BE2C (cell line): ENCODE measurements around the gene NPAS1.

ENCODE experiments used
- DNase-seq: peaks from one replicate; pipeline ENCODE4 v3.0.0-alpha.2; 2020
- H3K27me3 ChIP-seq: fragments of 250-450 bp; sonication (Bioruptor Pico); 2 replicates; pipeline ENCODE4 v1.5.1; 2020; ENCODE audit warnings: mild to moderate bottlenecking
- H3K36me3 ChIP-seq: fragments of 250-450 bp; sonication (Bioruptor Pico); 2 replicates; pipeline ENCODE4 v1.5.1; 2020; ENCODE audit warnings: mild to moderate bottlenecking
- H3K4me1 ChIP-seq: fragments of 250-450 bp; sonication (Bioruptor Pico); 2 replicates; pipeline ENCODE4 v1.5.1; 2020
- H3K4me3 ChIP-seq: 2 replicates; pipeline ENCODE4 v1.5.1; 2011; ENCODE audit warnings: low read depth, low read length
- H3K9me3 ChIP-seq: fragments of 250-450 bp; sonication (Bioruptor Pico); 2 replicates; pipeline ENCODE4 v1.5.1; 2020
- TF ChIP-seq, protein P1 (sequence below): IDR thresholded peaks from 2 replicates; pipeline ENCODE4 v1.5.1; 2012; ENCODE audit warnings: mild to moderate bottlenecking, low read depth, low read length

The NPAS1 gene

DNA sequence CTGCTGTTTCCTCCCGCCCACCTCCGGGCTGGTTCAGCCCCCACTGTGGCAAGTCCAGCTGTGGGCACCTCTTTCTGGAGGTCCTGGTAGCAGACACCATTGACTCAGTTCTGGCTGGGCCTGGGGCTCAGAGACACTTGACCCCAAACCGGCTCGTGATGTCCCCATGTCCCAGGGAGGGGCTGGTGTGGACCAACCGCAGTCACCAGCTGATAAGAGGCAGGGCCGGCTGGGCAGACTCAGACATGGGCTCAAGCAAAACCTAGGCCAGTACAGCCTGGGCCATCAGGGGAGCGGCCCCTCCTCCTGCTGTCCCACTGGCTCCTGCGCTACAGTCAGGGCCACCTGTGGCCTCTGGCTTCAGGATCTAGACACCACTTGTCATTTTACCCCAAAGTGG, 48.6 kb downstream of the NPAS1 start:
- Histone ChIP-seq H3K4me3 (no peak overlapping the region), H3K9me3 (no peaks in the 10 kb centered on the region), H3K36me3 (peaks cover 84% of the 10 kb centered on the region), H3K4me1 (no peaks in the 10 kb centered on the region; the same call in 1 of the 2 replicates), H3K27me3 (no peaks in the 10 kb centered on the region)
- no peak for DNase-seq
- TF ChIP-seq, protein P1, sequence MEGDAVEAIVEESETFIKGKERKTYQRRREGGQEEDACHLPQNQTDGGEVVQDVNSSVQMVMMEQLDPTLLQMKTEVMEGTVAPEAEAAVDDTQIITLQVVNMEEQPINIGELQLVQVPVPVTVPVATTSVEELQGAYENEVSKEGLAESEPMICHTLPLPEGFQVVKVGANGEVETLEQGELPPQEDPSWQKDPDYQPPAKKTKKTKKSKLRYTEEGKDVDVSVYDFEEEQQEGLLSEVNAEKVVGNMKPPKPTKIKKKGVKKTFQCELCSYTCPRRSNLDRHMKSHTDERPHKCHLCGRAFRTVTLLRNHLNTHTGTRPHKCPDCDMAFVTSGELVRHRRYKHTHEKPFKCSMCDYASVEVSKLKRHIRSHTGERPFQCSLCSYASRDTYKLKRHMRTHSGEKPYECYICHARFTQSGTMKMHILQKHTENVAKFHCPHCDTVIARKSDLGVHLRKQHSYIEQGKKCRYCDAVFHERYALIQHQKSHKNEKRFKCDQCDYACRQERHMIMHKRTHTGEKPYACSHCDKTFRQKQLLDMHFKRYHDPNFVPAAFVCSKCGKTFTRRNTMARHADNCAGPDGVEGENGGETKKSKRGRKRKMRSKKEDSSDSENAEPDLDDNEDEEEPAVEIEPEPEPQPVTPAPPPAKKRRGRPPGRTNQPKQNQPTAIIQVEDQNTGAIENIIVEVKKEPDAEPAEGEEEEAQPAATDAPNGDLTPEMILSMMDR: no peak

DNA sequence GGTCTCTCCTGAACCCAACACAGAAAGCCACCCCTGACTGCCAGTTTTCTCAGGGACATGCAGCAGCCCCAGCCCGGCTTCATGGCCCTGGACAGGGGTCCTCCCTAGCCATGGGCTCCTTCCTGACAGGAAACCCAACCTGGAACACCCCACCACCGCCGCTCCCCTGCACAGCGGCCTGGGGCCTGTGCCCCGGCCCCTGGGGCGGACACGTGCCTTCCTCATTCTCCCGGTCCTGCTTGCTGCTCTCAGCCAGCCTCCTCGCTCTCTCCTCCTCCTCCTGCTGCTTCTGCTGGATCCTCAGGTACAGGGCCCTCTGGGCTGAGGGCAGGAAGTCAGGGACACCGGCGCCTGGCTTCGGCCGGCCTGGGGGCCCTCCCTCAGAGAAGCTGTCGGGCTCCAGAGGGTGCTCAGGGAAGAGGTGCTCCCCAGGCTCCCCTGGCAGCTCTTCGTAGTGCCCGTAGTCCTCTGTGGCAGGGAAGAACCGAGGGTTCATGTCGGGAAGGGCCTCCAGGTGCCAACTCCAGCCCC, 49.3 kb downstream of the NPAS1 start:
- no peak for DNase-seq
- H3K36me3 ChIP-seq: peaks cover 85% of the 10 kb centered on the region
- no peaks in the 10 kb centered on the region for H3K27me3 ChIP-seq
- TF ChIP-seq, protein P1: no peak
- H3K4me3 ChIP-seq: no peak overlapping the region
- no peaks in the 10 kb centered on the region for H3K9me3 ChIP-seq
- no peaks in the 10 kb centered on the region; the same call in 1 of the 2 replicates for H3K4me1 ChIP-seq

DNA sequence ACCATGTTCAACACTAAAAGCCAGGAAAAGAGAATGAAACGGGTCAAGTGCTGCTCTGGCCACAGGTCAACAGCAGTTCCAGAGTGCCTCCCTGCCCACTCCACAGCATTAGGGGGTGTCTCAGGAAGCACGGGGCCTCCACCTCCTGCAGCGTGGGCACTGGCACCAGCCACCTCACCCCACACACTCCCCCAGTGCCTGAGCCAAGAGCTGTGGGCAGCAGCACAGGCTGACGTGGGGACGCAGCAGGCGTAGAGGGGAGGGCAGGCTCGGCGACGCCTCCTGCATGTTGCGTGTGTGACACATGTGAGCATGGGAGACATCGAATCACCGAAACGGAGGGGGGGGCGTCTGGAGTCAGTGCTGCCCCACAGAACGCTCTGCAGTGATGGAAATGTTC, 50.2 kb downstream of the NPAS1 start:
- H3K4me1 ChIP-seq: no peaks in the 10 kb centered on the region
- TF ChIP-seq, protein P1: no peak
- H3K36me3 ChIP-seq: peaks cover 88% of the 10 kb centered on the region

DNA sequence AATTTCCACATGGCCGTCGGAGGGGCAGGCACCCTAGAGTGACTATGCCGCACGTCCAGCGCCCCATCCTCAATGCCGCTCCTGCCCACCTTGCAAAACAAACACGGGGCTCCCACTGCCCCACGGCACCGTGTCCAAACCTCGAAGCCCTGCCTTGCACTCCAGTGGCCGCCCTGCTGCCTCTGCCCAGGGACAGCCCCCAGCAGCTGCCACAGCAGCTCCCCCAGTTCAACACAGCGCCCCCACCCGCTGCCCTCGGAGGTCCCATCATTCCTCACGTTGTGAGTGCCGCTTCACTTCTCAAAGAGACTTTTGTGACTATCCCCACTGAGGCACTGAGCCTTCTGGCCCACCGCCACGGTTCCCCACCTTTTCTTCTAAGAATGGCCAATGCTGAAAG, 51.1 kb downstream of the NPAS1 start:
- DNase-seq: no peak
- TF ChIP-seq, protein P1: no peak
- Histone ChIP-seq H3K4me1 (no peaks in the 10 kb centered on the region), H3K27me3 (no peaks in the 10 kb centered on the region), H3K36me3 (peaks cover 88% of the 10 kb centered on the region), H3K9me3 (no peaks in the 10 kb centered on the region), H3K4me3 (no peak overlapping the region)

More for the DNA sequence above, 50.2 kb downstream of the NPAS1 start:
- H3K9me3 ChIP-seq: no peaks in the 10 kb centered on the region
- DNase-seq: no peak
- H3K27me3 ChIP-seq: no peaks in the 10 kb centered on the region
- no peak overlapping the region for H3K4me3 ChIP-seq

DNA sequence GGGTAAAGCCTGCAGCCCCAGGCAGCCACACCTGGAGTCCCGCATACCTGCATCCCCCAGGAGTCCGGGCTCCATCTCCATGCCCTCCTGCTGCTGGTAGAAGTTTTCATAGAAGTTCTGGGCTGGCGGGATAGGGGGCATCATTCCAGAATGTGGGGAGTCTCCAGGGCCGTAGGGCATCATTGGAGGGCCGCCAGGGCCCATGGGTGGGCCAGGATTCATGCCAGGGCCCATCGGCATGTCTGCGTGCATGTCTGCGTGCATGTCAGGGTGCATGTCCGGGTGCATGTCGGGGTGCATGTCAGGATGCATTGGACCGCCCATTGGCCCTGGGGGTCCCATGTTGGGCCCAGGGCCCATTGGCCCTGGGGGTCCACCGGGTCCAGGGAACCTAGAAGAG, 52.1 kb downstream of the NPAS1 start:
- Histone ChIP-seq H3K4me1 (no peaks in the 10 kb centered on the region), H3K27me3 (no peaks in the 10 kb centered on the region), H3K4me3 (no peak overlapping the region), H3K9me3 (no peaks in the 10 kb centered on the region), H3K36me3 (peaks cover 92% of the 10 kb centered on the region)
- TF ChIP-seq, protein P1: no peak
- DNase-seq: no peak

DNA sequence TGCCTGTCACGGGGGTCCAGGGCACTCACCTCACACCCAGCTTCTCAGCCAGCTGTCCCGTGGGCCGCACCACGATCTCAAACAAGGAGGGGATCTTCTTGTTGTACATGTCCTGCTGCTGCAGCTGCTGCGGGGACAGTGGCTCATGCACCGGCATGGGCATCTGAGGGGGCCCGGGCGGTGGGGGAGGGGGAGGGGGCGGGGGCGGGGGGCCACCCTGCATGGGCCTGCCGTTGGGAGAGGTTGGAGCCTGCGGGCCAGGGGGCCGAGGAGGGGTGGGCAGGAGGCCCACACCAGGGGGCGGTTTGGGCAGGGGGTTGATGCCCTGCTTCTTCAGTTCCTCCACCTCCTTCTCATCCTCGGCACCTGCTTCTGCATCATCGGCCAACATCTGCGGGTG, 52.7 kb downstream of the NPAS1 start:
- no peak overlapping the region for H3K4me3 ChIP-seq
- DNase-seq: no peak
- no peaks in the 10 kb centered on the region for H3K27me3 ChIP-seq
- no peaks in the 10 kb centered on the region for H3K9me3 ChIP-seq
- H3K36me3 ChIP-seq: peaks cover 91% of the 10 kb centered on the region
- no peaks in the 10 kb centered on the region for H3K4me1 ChIP-seq
- TF ChIP-seq, protein P1: no peak
